ENCODE data around the gene ILDR1.

The ILDR1 gene

GRCh38 chr3:122033023-122033422, 11.0 kb upstream of the ILDR1 start:
- CTCF ChIA-PET, result interaction anchor here (0.8 to 3.8 kb wide), 3 partner anchors 8 to 32 kb away, joined by 3 to 11 read pairs (median 3); no protein-coding TSS in a partner anchor

GRCh38 chr3:122032531-122032930, 10.5 kb upstream of the ILDR1 start:
- DNase-seq (ENCODE audit: extremely low spot score), result no peak
- no peak for TF ChIP-seq CTCF (IDR thresholded peaks at IDR 0.05; ENCODE audit: control extremely low read depth, extremely low read depth, low read depth, missing control alignments)
- POLR2A ChIA-PET, result no interaction called here
- CTCF ChIA-PET, result interaction anchor here (0.8 to 3.8 kb wide), 3 partner anchors 8 to 32 kb away, joined by 3 to 11 read pairs (median 3); no protein-coding TSS in a partner anchor

More at GRCh38 chr3:122033023-122033422, 11.0 kb upstream of the ILDR1 start:
- POLR2A ChIA-PET, result no interaction called here
- DNase-seq (ENCODE audit: extremely low spot score), result no peak
- no peak for TF ChIP-seq CTCF (IDR thresholded peaks at IDR 0.05; ENCODE audit: control extremely low read depth, extremely low read depth, low read depth, missing control alignments)

GRCh38 chr3:122031123-122031468, 9.0 kb upstream of the ILDR1 start:
- TF ChIP-seq CTCF (IDR thresholded peaks at IDR 0.05; ENCODE audit: control extremely low read depth, extremely low read depth, low read depth, missing control alignments), result no peak
- CTCF ChIA-PET, result interaction anchor here (0.8 to 3.1 kb wide), 9 partner anchors 12 to 80 kb away, joined by 3 to 17 read pairs (median 4); partner anchors contain the start of gene CD86
- no peak for DNase-seq (ENCODE audit: extremely low spot score)
- POLR2A ChIA-PET, result interaction anchor here (1.2 kb wide), 1 partner anchor 46 kb away, joined by 3 read pairs; no protein-coding TSS in a partner anchor

- ChIA-PET CTCF (interaction anchor here (0.8 to 3.1 kb wide), 9 partner anchors 11 to 80 kb away, joined by 3 to 17 read pairs (median 4); partner anchors contain the start of gene CD86), POLR2A (interaction anchor here (0.7 to 1.2 kb wide), 2 partner anchors 47 to 1085 kb away, joined by 3 to 4 read pairs; no protein-coding TSS in a partner anchor)
- TF ChIP-seq CTCF (IDR thresholded peaks at IDR 0.05; ENCODE audit: control extremely low read depth, extremely low read depth, low read depth, missing control alignments), result no peak
- no peak for DNase-seq (ENCODE audit: extremely low spot score)
These were observed 8.5 kb upstream of the ILDR1 start for GRCh38 chr3:122030381-122031122.

- CTCF ChIA-PET, result interaction anchor here (0.6 to 2.4 kb wide), 22 partner anchors 8 to 331 kb away, joined by 3 to 9 read pairs (median 4); no protein-coding TSS in a partner anchor
- no peak for TF ChIP-seq CTCF (IDR thresholded peaks at IDR 0.05; ENCODE audit: control extremely low read depth, extremely low read depth, low read depth, missing control alignments)
- POLR2A ChIA-PET, result interaction anchor here (0.6 to 1.1 kb wide), 3 partner anchors 31 to 784 kb away, joined by 3 read pairs; no protein-coding TSS in a partner anchor
- DNase-seq (ENCODE audit: extremely low spot score), result peak; percentile 65
These were observed 3.2 kb upstream of the ILDR1 start for GRCh38 chr3:122025296-122025695.

- DNase-seq (ENCODE audit: extremely low spot score), result no peak
- ChIA-PET POLR2A (interaction anchor here (0.6 to 1.1 kb wide), 3 partner anchors 31 to 784 kb away, joined by 3 read pairs; no protein-coding TSS in a partner anchor), CTCF (interaction anchor here (0.6 to 2.4 kb wide), 20 partner anchors 8 to 331 kb away, joined by 3 to 9 read pairs (median 4); no protein-coding TSS in a partner anchor)
- no peak for TF ChIP-seq CTCF (IDR thresholded peaks at IDR 0.05; ENCODE audit: control extremely low read depth, extremely low read depth, low read depth, missing control alignments)
These were observed 2.8 kb upstream of the ILDR1 start for GRCh38 chr3:122024800-122025199.

Data from GM10248 (cell line).